Stomach smooth muscle (tissue), 2 donors: ENCODE measurements around the gene PUS1.

Experiments used
- H3K27ac ChIP-seq: one replicate; pipeline ENCODE4 v1.7.0; 2013; ENCODE audit warnings: mild to moderate bottlenecking, low read length, inconsistent platforms
- H3K27me3 ChIP-seq, 2 donors: one replicate each; pipeline ENCODE4 v1.7.0; 2013; ENCODE audit warnings: low read length in 2 of 2; ENCODE audit not compliant: insufficient read depth in 2 of 2, control insufficient read depth in 1 of 2
- H3K36me3 ChIP-seq, 2 donors: one replicate each; pipeline ENCODE4 v1.7.0; 2013; ENCODE audit warnings: low read length in 2 of 2; ENCODE audit not compliant: control insufficient read depth in 2 of 2, insufficient read depth in 2 of 2
- H3K4me1 ChIP-seq: one replicate; pipeline ENCODE4 v1.7.0; 2013; ENCODE audit warnings: low read length; ENCODE audit not compliant: control insufficient read depth, insufficient read depth
- H3K4me3 ChIP-seq, 2 donors: one replicate each; pipeline ENCODE4 v1.7.0; 2013; ENCODE audit warnings: low read length in 2 of 2
- H3K9ac ChIP-seq, 2 donors: one replicate each; pipeline ENCODE4 v1.7.0; 2013; ENCODE audit warnings: low read length in 2 of 2, mild to moderate bottlenecking in 1 of 2
- H3K9me3 ChIP-seq, 2 donors: one replicate each; pipeline ENCODE4 v1.7.0; 2013; ENCODE audit warnings: low read length in 2 of 2; ENCODE audit not compliant: control insufficient read depth in 2 of 2
- donor health status: healthy.
- donor health status: Pancreatic carcinoma.

PUS1 gene

DNA sequence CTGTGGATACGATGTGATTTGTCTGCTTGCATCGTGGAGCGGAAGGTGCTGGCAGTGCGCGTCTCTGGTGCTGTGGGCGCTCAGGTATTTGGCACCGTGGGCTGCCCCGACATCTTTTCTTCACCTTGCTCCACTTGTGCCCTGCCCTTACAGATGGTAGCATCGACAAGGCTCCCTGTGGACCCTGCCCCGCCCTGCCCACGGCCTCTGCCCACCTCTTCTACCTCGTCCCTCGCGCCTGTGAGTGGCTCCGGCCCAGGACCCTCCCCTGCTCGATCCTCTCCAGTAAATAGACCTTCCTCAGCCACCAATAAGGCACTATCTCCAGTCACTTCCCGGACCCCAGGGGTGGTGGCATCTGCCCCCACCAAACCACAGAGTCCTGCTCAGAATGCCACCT is 57.3 kb downstream of the PUS1 start:
- H3K36me3 ChIP-seq: peaks cover 40 to 74% of the 10 kb centered on the region in 2 donors
- H3K27ac ChIP-seq: no peak overlapping the region

DNA sequence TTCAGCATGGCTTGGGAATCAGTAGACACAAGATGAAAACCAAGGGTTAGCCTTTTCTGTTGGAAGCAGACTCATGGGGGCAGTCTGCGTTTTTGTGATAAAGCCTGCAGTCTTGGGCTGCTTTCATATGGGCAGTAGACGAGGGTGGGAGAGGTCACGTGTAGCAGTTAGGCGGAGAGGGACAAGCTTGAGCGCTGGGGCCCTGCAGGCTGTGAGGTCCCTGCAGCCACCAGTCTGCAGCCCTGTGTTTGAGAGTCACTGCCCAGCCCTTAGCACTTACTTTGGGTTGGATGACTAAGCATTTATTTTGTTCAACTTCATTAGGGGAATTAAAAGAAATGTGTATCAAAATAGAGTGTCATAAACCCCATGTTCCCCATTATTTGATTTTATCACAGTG is 57.8 kb downstream of the PUS1 start:
- Histone ChIP-seq H3K27ac (no peak overlapping the region), H3K27me3 (no peaks in the 10 kb centered on the region), H3K9me3 (no peaks in the 10 kb centered on the region), H3K9ac (no peak overlapping the region), H3K4me1 (peaks cover 4% of the 10 kb centered on the region), H3K4me3 (no peak overlapping the region), H3K36me3 (peaks cover 36 to 72% of the 10 kb centered on the region in 2 donors)

More for the DNA sequence above, 57.3 kb downstream of the PUS1 start:
- Histone ChIP-seq H3K4me3 (no peak overlapping the region), H3K9ac (no peak overlapping the region), H3K4me1 (peaks cover 4% of the 10 kb centered on the region), H3K27me3 (no peaks in the 10 kb centered on the region), H3K9me3 (no peaks in the 10 kb centered on the region)

DNA sequence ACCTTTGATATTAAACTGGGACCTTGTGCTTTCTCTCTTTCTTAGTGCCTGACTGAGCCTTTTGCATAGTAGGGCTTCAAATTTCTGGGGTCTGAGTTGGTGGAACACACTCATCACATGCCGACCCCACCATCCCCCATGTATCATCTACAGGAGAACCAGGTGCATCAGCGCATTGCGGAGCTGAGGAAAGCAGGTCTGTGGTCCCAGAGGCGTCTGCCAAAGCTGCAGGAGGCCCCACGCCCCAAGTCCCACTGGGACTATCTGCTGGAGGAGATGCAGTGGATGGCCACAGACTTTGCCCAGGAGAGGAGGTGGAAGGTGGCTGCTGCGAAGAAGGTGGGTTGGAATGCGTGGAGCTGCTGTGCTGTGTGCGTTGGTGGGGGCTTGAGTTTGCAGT is 58.5 kb downstream of the PUS1 start:
- H3K36me3 ChIP-seq: peaks cover 42 to 72% of the 10 kb centered on the region in 2 donors
- H3K4me3 ChIP-seq: no peak overlapping the region
- peaks cover 4% of the 10 kb centered on the region for H3K4me1 ChIP-seq
- no peaks in the 10 kb centered on the region for H3K27me3 ChIP-seq
- no peaks in the 10 kb centered on the region for H3K9me3 ChIP-seq
- no peak overlapping the region for H3K27ac ChIP-seq
- no peak overlapping the region for H3K9ac ChIP-seq

DNA sequence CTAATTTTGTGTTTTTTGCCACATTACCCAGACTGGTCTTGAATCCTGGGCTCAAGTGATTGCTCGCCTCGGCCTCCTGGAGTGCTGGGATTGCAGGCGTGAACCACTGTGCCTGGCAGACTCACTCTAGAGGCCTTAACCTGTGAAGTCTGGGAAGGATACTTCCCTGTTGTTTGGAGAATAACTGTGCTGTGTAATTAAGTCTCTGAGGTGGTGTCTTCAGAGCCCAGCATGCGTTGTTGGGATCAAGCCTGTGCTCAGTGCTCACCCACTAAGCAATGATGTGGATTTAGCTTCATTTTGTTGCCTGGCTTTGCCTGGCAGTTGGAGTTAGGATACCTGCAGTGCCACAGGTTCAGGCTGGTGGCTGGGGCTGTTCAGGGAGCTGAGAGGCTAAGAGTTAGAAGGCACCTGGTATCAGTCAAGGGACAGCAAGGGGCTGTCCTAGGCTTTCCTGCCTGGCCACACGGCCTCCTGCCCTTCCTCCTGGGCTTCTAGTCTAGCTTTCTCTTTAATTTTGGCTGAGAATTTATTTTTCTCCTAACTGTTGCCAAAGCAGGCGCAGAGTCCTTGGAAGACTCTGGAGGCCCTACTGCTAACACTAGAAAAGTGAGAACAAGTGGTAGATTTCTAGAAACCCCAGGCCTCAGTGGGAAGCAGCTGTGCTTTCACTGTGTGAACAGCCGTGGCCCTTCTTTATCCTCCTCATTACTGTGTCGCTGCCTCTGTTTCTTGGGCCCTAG is 59.1 kb downstream of the PUS1 start:
- Histone ChIP-seq H3K27me3 (no peaks in the 10 kb centered on the region), H3K4me3 (no peak overlapping the region), H3K4me1 (peaks cover 4% of the 10 kb centered on the region), H3K9me3 (no peaks in the 10 kb centered on the region), H3K36me3 (peaks cover 46 to 74% of the 10 kb centered on the region in 2 donors), H3K27ac (no peak overlapping the region), H3K9ac (no peak overlapping the region)

DNA sequence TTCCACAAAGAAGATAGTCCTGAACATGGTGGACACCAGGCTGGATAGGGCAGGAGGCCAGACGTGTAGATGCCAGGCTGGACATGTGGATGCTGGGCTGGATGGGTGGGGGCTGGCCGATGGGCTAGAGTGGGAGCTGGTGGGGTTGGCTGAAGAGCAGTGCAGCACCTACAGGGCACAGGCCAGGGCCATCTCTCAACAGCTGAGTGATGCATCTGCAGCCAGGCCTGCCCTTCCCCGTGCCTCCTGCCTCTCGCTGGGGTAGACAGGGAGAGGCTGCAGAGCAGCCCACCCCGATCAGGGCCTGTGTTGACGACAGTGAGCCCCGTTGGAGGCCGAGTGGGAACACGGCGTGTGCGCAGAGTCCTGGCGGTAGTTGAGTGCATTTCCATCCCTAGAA is 59.9 kb downstream of the PUS1 start:
- peaks cover 4% of the 10 kb centered on the region for H3K4me1 ChIP-seq
- H3K9me3 ChIP-seq: no peaks in the 10 kb centered on the region
- H3K9ac ChIP-seq: no peak overlapping the region
- H3K36me3 ChIP-seq: peaks cover 51 to 77% of the 10 kb centered on the region in 2 donors
- H3K27ac ChIP-seq: no peak overlapping the region
- H3K4me3 ChIP-seq: no peak overlapping the region
- H3K27me3 ChIP-seq: no peaks in the 10 kb centered on the region

DNA sequence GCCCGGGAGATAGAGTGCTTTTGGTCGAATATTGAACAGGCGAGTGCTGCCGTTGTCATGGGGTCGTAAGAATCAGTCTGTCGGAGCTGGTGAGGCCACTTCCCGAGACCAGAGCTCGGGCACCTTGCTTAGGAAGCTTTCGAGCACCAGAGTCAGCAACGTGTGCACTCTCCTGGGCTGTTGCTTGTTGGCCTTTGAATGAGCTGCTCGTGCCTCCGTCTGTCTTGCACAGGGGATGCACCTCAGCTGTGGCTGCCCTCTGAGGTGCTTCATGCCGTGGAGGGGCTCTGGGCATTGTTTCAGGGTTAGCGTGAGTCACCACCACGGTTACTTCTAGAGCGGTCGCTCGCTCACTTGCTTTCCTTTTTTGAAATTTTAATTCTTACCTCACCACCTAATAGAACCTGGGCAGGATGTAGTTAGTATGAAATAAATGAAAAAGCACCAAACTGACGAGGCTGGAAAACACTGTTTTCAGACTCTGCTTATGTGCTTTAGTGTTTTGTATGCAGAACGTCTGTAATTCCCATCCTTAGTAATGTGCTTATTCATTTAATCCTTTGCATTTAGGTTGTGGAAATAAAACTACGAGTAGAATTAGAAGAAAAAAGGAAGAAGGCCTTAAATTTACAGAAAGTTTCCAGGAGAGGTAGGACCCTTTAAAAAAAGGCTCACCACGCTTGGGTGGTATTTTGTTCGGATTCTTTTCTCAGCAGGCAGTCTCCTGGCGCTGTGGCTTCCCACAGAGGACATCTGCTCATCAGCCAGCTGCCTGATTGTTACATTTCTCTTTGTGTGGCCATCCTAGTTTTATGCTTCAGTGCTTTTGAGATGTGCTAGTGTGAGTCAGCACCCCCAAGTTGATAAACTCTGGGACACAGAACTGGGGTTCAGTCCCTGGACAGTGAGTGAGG is 61.2 kb downstream of the PUS1 start:
- no peak overlapping the region for H3K27ac ChIP-seq
- H3K9ac ChIP-seq: no peak overlapping the region
- H3K4me1 ChIP-seq: peaks cover 4% of the 10 kb centered on the region
- H3K36me3 ChIP-seq: peaks cover 63 to 80% of the 10 kb centered on the region in 2 donors
- no peak overlapping the region for H3K4me3 ChIP-seq
- H3K9me3 ChIP-seq: no peaks in the 10 kb centered on the region
- no peaks in the 10 kb centered on the region for H3K27me3 ChIP-seq

DNA sequence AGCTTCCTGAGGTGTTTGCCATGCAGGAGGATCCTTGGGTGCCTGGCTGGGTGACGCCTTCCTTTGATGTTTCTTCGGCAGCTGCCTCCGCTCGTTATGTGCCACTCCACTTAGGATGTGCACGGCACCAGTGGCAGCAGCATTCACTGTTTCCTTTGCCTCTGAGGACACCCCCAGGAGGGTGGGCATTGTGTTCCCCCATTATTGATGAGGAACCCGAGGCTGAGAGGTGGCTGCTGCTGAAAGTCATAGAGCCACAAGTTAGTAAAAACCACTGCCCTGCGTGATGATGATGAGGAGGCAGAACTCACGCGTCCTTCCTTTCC is 61.9 kb downstream of the PUS1 start:
- Histone ChIP-seq H3K9ac (no peak overlapping the region), H3K9me3 (no peaks in the 10 kb centered on the region), H3K36me3 (peaks cover 67 to 80% of the 10 kb centered on the region in 2 donors), H3K27ac (no peak overlapping the region), H3K4me3 (no peak overlapping the region), H3K4me1 (peaks cover 4% of the 10 kb centered on the region), H3K27me3 (no peaks in the 10 kb centered on the region)

DNA sequence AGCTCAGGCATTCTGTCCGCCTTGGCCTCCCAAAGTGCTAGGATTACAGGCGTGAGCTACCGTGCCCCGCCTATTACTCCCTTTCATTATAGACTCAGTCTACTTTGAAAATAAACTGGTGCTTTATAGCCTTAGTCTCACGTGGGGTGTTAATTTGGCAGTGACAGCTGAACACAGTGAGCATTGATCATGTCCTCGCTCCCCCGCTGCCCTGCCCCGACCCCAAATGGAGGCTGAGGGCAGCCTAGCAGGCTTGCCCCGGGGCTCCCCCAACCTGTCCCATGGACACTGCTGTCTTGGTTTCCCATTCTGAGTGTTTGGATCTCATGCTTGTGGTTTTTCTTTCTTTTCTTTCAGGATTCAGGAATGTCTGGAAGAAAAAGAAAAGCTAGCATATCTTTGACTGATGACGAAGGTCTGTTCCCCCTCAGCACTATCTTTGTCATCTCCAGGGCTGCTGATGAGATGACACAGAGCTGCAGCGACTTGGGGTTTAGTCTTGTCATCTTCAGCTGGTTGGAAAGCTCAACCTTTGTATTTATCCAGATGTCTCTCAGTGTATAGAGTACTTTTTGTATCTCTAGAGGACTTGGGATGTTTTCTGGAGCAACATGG is 62.8 kb downstream of the PUS1 start:
- Histone ChIP-seq H3K27ac (no peak overlapping the region), H3K9ac (no peak overlapping the region), H3K36me3 (peaks cover 60 to 77% of the 10 kb centered on the region in 2 donors), H3K4me3 (no peak overlapping the region), H3K9me3 (no peaks in the 10 kb centered on the region), H3K27me3 (no peaks in the 10 kb centered on the region), H3K4me1 (peaks cover 4% of the 10 kb centered on the region)

DNA sequence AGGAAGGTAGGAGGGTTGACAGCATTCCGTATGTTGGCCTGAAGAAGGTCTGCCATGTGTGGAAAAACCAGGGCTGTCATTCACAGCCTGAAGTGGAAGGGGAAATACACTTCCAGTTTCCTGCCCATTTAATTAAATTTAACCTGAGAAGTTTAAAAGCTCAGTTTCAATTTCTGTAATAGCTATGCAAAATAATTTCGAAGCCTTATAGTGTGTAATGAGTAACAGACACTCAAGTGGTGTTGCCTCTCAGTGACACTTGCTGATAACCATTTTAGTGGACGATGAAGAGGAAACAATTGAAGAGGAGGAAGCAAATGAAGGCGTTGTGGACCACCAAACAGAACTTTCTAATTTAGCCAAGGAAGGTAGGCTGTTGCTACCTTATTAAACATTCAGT is 65.5 kb downstream of the PUS1 start:
- Histone ChIP-seq H3K36me3 (peaks cover 54 to 55% of the 10 kb centered on the region in 2 donors), H3K9ac (no peak overlapping the region), H3K27ac (no peak overlapping the region), H3K9me3 (no peaks in the 10 kb centered on the region), H3K4me3 (no peak overlapping the region), H3K4me1 (no peaks in the 10 kb centered on the region), H3K27me3 (no peaks in the 10 kb centered on the region)
